Sigmoid colon (tissue), 7 donors: ENCODE data around the gene GAB4. TPM values are rescaled to one million over a fixed set of nuclear protein-coding genes. Genes with fewer than 3 reads are reported as not detected.

ENCODE experiments used
- DNase-seq: peaks from one replicate; pipeline ENCODE4 v3.0.0-alpha.2; 2019
- H3K27ac ChIP-seq, 4 donors: fragments of 200-600 bp; sonication (generic); one replicate each; pipeline ENCODE4 v1.5.1; 2016 to 2019; ENCODE audit warnings: mild to moderate bottlenecking in 1 of 4
- H3K27me3 ChIP-seq, 3 donors: fragments of 200-600 bp; sonication (generic); one replicate each; pipeline ENCODE4 v1.5.1; 2019; ENCODE audit warnings: mild to moderate bottlenecking in 1 of 3
- H3K36me3 ChIP-seq, 4 donors: fragments of 200-600 bp; sonication (generic); one replicate each; pipeline ENCODE4 v1.5.1; 2016 to 2019
- H3K4me1 ChIP-seq, 4 donors: fragments of 200-600 bp; sonication (generic); one replicate each; pipeline ENCODE4 v1.5.1; 2017 to 2019
- H3K4me3 ChIP-seq, 4 donors: fragments of 200-600 bp; sonication (generic); one replicate each; pipeline ENCODE4 v1.5.1; 2017 to 2019; ENCODE audit warnings: mild to moderate bottlenecking in 2 of 4, moderate library complexity in 1 of 4
- H3K9me3 ChIP-seq, 4 donors: fragments of 200-600 bp in 3 of 4; sonication (generic) in 3 of 4; one replicate each; pipeline versions ENCODE4 v1.5.1 to v1.6.1; 2013 to 2019
- CTCF ChIP-seq, 4 experiments: fragments of 450-650 bp in 3 of 4; fragments of 200-600 bp in 1 of 4; IDR thresholded peaks; one replicate each; pipeline ENCODE4 v1.5.1; 2016 to 2019; ENCODE audit warnings: antibody characterized with exemption in 4 of 4, mild to moderate bottlenecking in 3 of 4, moderate library complexity in 2 of 4
- EP300 ChIP-seq, 4 donors: sonication (generic); formaldehyde crosslinking; IDR thresholded peaks; one replicate each; pipeline ENCODE4 v1.6.1; 2017; ENCODE audit warnings: antibody characterized with exemption in 4 of 4
- POLR2A ChIP-seq, 2 donors: fragments of 450-650 bp; IDR thresholded peaks; one replicate each; pipeline ENCODE4 v1.6.1; 2016; ENCODE audit warnings: antibody characterized with exemption in 2 of 2, mild to moderate bottlenecking in 2 of 2, moderate library complexity in 2 of 2
- POLR2AphosphoS5 ChIP-seq, 4 donors: sonication (generic); formaldehyde crosslinking; IDR thresholded peaks; one replicate each; pipeline ENCODE4 v1.6.1; 2017; ENCODE audit warnings: antibody characterized with exemption in 4 of 4
- WGBS, 2 donors: extraction: QIAGEN DNeasy Blood & Tissue Kit; methylation state at CpG; one replicate each; pipeline ENCODE4 v1.1.7; 2013; 5-methylcytosine and 5-hydroxymethylcytosine counted together
- intact Hi-C: fragments of 100-400 bp; cut with DNase I; formaldehyde crosslinking; loops from one replicate; pipeline ENCODE4 v1.15.1; 2023
- polyA plus RNA-seq, 3 donors: library from polyadenylated mRNA; stranded (reverse); fragments of 200-250 nt; gene quantifications; one replicate each; pipeline ENCODE4 v1.2.3, GENCODE V29; 2013
- total RNA-seq, 4 donors: library from RNA; depleted of rRNA; stranded (reverse); fragments of >200 nt; gene quantifications; one replicate each; pipeline ENCODE4 v1.1.0, GENCODE V29; 2016
- donor health status: healthy with polysubstance abuse.
- donor health status: Bipolar disorder and iron deficiency.
- donor health status: healthy.

GAB4 gene
- total and polyA plus RNA-seq, 7 donors: 0.04 to 3.2 TPM; not detected in 5

- 88 to 96% methylated on average over 2 of the region's 2 CpGs for WGBS, 2 donors
- no peak overlapping the region for H3K4me3 ChIP-seq
- intact Hi-C loops: no loop called here
- peaks cover 0 to 6% (median 0%) of the 10 kb centered on the region in 3 donors for H3K27me3 ChIP-seq
- no peak overlapping the region for H3K27ac ChIP-seq
- no peak for DNase-seq
- H3K4me1 ChIP-seq: no peaks in the 10 kb centered on the region
- no peak for TF ChIP-seq POLR2A (IDR thresholded peaks at IDR 0.05)
- no peak for TF ChIP-seq EP300 (IDR thresholded peaks at IDR 0.05)
- no peak for TF ChIP-seq POLR2AphosphoS5 (IDR thresholded peaks at IDR 0.05)
- no peaks in the 10 kb centered on the region for H3K9me3 ChIP-seq
- H3K36me3 ChIP-seq: no peaks in the 10 kb centered on the region
These were observed 34.3 kb downstream of the GAB4 start for GRCh38 chr22:16973591-16974297.

- no peak for DNase-seq
- no peak for TF ChIP-seq CTCF (IDR thresholded peaks at IDR 0.05)
- no peak for TF ChIP-seq POLR2A (IDR thresholded peaks at IDR 0.05)
- TF ChIP-seq EP300 (IDR thresholded peaks at IDR 0.05): no peak
- no peak for TF ChIP-seq POLR2AphosphoS5 (IDR thresholded peaks at IDR 0.05)
- WGBS, 2 donors: 87 to 90% methylated on average over 4 of the region's 4 CpGs
These were observed 35.7 kb downstream of the GAB4 start for GRCh38 chr22:16972311-16972710.

GRCh38 chr22:16970446-16970845 is 37.6 kb downstream of the GAB4 start:
- Histone ChIP-seq H3K4me1 (no peaks in the 10 kb centered on the region), H3K9me3 (no peaks in the 10 kb centered on the region), H3K36me3 (no peaks in the 10 kb centered on the region), H3K27ac (no peak overlapping the region), H3K27me3 (peaks cover 0 to 6% (median 0%) of the 10 kb centered on the region in 3 donors), H3K4me3 (no peak overlapping the region)
- DNase-seq: no peak
- WGBS, 2 donors: 50 to 64% methylated on average over 4 of the region's 4 CpGs
- intact Hi-C loops: no loop called here
- TF ChIP-seq POLR2AphosphoS5 (IDR thresholded peaks at IDR 0.05): no peak
- TF ChIP-seq POLR2A (IDR thresholded peaks at IDR 0.05): no peak
- TF ChIP-seq EP300 (IDR thresholded peaks at IDR 0.05): no peak
- no peak for TF ChIP-seq CTCF (IDR thresholded peaks at IDR 0.05)

More at GRCh38 chr22:16972311-16972710, 35.7 kb downstream of the GAB4 start:
- Histone ChIP-seq H3K4me1 (no peaks in the 10 kb centered on the region), H3K27ac (no peak overlapping the region), H3K27me3 (peaks cover 0 to 6% (median 0%) of the 10 kb centered on the region in 3 donors), H3K36me3 (no peaks in the 10 kb centered on the region), H3K9me3 (no peaks in the 10 kb centered on the region), H3K4me3 (no peak overlapping the region)
- intact Hi-C loops: no loop called here

GRCh38 chr22:16969508-16970327 is 38.3 kb downstream of the GAB4 start:
- TF ChIP-seq CTCF (IDR thresholded peaks at IDR 0.05) (no peak), POLR2AphosphoS5 (IDR thresholded peaks at IDR 0.05) (no peak), POLR2A (IDR thresholded peaks at IDR 0.05) (no peak), EP300 (IDR thresholded peaks at IDR 0.05) (no peak)
- Histone ChIP-seq H3K27me3 (peaks cover 0 to 6% (median 0%) of the 10 kb centered on the region in 3 donors), H3K9me3 (no peaks in the 10 kb centered on the region), H3K36me3 (no peaks in the 10 kb centered on the region), H3K27ac (no peak overlapping the region), H3K4me1 (no peaks in the 10 kb centered on the region), H3K4me3 (no peak overlapping the region)
- 75 to 76% methylated on average over 8 of the region's 8 CpGs for WGBS, 2 donors
- no peak for DNase-seq
- intact Hi-C loops: no loop called here

- Histone ChIP-seq H3K4me3 (no peak overlapping the region), H3K4me1 (no peaks in the 10 kb centered on the region), H3K36me3 (no peaks in the 10 kb centered on the region), H3K9me3 (no peaks in the 10 kb centered on the region), H3K27ac (no peak overlapping the region), H3K27me3 (no peaks in the 10 kb centered on the region)
- no peak for DNase-seq
- 82 to 89% methylated on average over 7 of the region's 7 CpGs for WGBS, 2 donors
- intact Hi-C loops: no loop called here
- TF ChIP-seq EP300 (IDR thresholded peaks at IDR 0.05) (no peak), POLR2AphosphoS5 (IDR thresholded peaks at IDR 0.05) (no peak), POLR2A (IDR thresholded peaks at IDR 0.05) (no peak), CTCF (IDR thresholded peaks at IDR 0.05) (no peak)
These were observed 39.8 kb downstream of the GAB4 start for GRCh38 chr22:16968218-16968595.
